HG03066 (cell line): ENCODE measurements around the gene NTRK2.

ENCODE experiments used
- ATAC-seq: cut with Tn5 transposase; IDR thresholded peaks from one replicate; pipeline ENCODE4 v1.9.1; 2021; ENCODE audit warnings: low read depth; ENCODE audit not compliant: unreplicated experiment

The NTRK2 gene

DNA sequence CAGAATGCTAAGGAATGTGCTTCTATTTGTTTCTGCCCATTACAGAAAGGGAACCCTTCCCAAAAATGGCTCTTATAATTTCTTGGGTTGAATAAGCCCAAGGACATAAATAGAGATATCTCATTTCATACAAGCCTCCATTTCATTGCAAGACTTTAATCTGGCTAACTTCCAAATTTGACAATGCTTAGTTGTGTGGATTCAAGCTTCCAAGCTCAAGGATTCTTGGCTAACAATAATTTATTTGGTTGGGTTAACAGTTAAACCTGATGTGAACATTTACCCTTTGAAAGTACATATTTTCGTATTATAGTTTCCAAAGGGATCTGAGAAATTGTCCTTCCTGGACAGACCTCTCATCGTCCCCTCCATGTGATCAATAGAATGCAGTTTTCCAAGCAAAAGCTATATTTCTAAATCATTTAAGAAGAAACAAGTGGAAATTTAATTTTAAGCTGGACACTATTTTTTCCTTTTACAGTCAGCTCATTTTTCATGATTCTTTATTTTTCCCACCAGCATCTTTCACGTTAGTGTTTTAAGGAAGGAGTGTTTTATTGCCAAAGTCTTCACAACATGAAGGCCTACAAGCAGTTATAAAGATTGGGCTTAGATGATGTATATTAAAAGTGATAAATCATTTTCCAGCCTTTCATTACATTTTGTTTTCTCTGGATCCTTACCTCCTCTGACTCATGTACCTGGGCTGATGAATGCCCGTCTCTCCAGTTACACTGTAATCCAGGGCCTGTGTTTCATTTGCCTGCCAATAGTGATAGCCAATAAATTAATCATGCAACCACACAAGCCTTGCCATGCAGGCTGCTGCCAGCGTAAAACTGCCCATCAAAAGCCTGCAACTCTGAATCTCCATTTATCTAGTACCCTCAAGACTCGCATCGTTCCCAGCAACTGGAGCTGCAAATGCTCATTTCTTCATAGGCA is 176.7 kb downstream of the NTRK2 start:
- no peak for ATAC-seq

DNA sequence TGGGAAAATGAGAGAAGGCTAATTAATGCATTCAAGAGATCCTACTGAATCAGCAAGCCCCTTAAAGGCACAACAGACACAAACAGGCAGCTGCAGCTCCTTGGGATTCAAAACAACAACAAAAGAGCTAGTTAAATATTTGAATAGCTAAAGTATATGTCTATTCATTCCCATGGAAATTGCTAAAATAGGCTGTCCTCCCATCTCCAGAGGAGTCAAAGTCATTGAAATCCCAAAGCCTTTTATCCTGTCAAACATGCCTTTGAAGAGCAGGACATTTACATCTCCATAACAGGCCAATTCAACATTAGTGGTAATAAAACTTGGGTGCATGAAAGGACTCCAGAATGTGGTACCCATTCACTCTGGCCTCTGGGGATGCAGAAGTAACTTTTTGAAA is 177.4 kb downstream of the NTRK2 start:
- ATAC-seq, result no peak

GRCh38 chr9:84849049-84849448 is 179.5 kb downstream of the NTRK2 start:
- ATAC-seq, result no peak

- ATAC-seq, result no peak
Observed at GRCh38 chr9:84850830-84851392, 181.4 kb downstream of the NTRK2 start.

DNA sequence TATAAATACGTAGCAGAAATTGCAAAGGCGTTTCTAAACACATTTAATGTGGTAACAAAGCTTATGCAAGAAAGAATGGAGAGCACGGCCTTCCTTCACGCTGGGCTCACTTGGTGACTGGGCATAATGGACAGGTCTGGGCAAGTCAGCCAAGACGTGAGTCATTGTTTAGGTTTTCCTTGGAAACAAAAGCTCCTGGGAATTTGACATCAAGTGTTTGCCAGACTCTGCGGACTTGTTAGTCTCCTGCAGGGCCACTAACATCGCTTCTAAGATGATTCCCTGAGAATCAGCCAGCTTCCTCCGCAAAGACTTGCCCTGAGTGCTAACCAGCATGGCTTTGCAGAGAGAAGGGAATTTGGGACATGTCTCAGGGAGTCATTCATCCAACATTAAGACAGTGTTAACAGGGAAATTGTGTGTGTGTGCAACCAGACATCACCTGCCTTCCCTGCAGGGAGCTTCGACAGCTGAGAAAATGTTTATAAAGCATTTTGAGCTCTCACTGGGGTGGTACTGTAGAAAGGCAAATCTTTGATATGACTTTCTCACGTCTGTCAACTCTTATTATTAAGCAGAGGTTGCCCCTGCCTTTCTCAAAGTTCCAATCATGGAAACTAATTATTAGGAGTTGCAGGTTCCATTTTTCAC is 182.5 kb downstream of the NTRK2 start:
- no peak for ATAC-seq

DNA sequence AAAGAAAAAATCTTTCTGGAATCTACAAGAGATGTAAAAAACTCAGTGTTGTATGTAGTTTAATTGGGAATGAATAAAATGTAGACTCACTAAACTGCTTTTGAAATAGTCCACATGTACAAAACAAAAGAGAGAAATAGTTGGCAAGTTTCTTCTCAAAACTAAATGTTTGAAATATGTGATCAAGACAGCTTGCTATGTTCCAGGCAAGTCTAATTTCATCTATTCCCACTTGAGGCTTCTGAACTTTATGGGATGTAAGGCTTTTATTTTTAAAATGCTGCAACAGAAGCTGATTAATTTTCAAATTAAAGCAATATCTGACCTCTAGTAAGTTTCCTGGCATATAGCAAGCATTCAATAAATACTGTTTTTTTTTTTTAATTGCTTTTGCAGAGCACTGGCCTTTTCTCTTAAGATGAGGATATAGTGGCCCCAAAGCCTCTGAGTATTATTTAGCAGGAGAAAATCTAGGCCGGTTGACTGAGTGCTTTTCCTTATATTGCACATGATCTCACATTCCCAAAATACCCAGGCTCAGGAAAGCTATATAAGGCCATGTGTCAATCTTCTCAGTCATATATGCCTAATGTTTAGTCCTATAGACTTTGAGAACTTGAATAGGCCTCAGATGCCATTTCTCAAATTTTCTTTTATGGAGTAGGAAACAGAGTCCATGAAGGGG is 183.2 kb downstream of the NTRK2 start:
- no peak for ATAC-seq

GRCh38 chr9:84856181-84856632 is 186.7 kb downstream of the NTRK2 start:
- ATAC-seq, result no peak

DNA sequence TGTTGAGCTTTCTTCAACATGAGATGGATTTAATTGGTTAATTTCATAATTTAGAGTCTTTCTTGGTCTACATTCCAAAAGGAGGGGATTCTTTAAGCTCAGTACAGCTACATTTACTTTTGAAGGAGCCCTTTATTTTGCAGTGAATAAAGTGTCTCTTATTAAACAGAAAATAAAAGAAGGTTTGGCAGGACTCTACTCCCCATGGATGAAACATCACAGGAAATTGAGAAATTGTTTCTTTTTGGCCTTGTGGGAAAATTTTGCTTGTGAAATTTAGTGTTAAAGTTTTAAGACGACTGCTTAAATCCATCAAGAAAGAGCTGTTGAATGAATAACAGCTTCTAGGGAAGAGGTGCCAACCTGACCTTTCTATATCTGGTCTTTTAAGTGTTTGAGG is 187.7 kb downstream of the NTRK2 start:
- ATAC-seq, result no peak

- no peak for ATAC-seq
Observed at GRCh38 chr9:84858364-84858763, 188.8 kb downstream of the NTRK2 start.

DNA sequence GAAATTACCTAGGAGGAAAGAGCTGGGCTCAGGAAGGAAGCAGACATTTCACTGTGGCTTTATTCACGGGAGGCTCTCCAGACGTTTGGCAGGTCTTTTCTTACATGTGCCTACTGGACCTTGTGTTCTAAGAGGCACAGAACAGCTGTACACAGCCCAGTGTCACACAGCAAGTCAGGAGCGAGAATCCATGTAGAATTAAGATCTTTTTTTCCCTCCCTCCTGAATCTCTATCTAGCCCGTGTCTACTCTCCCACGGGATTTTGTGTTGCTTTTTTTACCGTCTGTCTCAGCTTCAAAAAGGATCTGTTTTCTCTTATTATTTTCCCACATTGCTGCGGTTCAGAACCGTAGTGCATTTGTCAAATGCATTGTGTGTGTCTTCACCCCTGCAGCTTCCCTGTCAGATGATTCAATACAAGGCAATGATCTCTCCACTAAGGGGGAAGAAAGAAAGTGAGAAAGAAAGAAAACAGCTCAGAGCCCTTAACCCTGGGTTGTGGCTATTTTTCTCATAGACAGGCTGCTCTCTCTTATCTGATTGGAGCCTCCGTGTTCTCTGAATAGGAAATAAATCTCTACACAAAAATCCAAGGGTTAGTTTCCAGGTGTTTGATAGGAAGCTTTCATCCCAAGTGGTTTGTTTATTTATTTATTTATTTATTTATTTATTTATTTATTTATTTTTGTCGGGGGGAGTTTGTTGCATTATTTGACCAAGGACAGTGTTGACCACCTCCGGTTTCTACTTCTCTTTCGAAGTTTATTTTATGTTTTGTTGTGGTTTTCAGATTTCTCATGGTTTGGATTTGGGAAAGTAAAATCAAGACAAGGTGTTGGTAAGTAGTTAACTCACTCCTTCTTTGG is 191.0 kb downstream of the NTRK2 start:
- ATAC-seq, result no peak

- ATAC-seq, result no peak
Observed at GRCh38 chr9:84861455-84861854, 191.9 kb downstream of the NTRK2 start.

DNA sequence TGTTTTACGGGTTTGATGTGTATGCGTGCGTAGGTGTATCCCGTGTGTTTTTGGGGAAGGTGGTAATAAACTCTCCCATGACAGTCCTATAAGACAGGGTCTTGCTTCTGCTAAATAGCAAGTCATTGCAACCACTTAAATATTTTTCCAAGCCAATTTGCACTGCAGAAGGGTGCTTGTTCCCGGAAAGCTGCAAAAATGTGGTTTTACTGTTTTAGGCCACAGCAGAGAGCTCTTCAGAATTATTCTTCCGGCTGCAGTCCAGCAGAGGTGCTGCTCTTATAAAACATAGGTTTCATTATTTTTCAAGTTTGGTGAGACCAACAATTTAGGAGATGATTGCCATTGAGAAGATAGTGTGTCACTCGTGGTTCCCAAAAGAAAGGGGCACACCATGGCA is 192.8 kb downstream of the NTRK2 start:
- no peak for ATAC-seq

GRCh38 chr9:84862810-84863287 is 193.3 kb downstream of the NTRK2 start:
- no peak for ATAC-seq

- no peak for ATAC-seq
Observed at GRCh38 chr9:84863372-84863771, 193.8 kb downstream of the NTRK2 start.

- no peak for ATAC-seq
Observed at GRCh38 chr9:84866396-84867175, 197.1 kb downstream of the NTRK2 start.

- no peak for ATAC-seq
Observed at GRCh38 chr9:84867186-84867585, 197.7 kb downstream of the NTRK2 start.

DNA sequence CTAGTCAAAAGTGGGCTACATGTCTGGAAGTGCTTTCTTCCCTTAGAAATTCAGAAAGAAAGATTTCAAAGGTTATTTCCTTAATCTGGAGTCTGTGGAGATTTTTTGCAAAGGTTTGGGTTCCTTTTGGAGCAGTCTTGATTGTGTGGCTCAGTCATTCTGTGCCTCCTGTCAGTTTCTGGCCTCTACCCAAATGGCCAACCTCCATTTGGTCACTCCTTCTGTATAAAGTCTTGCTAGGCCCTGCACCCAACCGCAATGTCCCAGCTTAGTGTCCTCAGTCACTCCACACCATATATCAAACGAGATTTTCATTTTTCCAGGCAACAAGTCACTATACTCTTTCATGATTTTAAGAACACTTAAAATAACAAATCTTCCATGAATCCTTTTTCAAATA is 199.6 kb downstream of the NTRK2 start:
- ATAC-seq, result no peak

GRCh38 chr9:84871983-84872382 is 202.5 kb downstream of the NTRK2 start:
- ATAC-seq, result no peak

DNA sequence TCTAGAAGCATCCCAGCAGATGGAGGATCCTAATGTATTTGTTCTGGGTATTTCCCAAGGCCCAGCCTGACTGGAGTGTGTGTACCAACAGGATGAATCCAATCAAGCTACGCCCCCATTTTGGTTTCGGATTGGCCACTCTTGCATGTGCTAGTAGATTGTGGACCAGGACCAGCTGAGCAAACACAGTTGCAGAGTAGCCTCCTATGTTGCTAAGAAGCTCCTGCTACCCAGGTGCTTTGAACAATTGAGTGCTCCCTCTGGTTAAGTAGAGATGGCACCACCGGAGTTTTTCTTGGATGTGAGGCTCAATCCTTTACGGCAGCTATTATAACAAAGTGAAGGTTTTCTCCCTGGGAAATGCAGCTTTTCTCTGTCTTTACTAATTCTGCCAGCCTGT is 204.5 kb downstream of the NTRK2 start:
- ATAC-seq, result no peak
